ENCODE measurements around the gene RAB11FIP3. TPM values are rescaled to one million over a fixed set of nuclear protein-coding genes. Genes with fewer than 3 reads are reported as not detected.
"Not testable (repeated sequence)": the region's sequence is repeated elsewhere in the genome, so short reads cannot be mapped to it uniquely, and the experiment has no call there.

RAB11FIP3 gene
- total and polyA plus RNA-seq, 8 donors, result 28.1 to 64.0 (median 54.0) TPM

- intact Hi-C loops (cut with DNase I), result no loop called here
- Histone ChIP-seq H3K9me3 (no peaks in the 10 kb centered on the region), H3K36me3 (peaks cover 0 to 9% of the 10 kb centered on the region in 2 donors), H3K4me1 (peaks cover 0 to 2% of the 10 kb centered on the region in 2 donors), H3K4me3 (no peak overlapping the region), H3K27me3 (no peaks in the 10 kb centered on the region), H3K27ac (no peak overlapping the region)
- DNase-seq (no peak), ATAC-seq (no peak)
- no peak for TF ChIP-seq CTCF (IDR thresholded peaks at IDR 0.05)
Measured at GRCh38 chr16:463071-463470, 37.6 kb downstream of the RAB11FIP3 start.

GRCh38 chr16:466651-467050, 41.2 kb downstream of the RAB11FIP3 start:
- ATAC-seq, result no peak

GRCh38 chr16:467249-467871, 41.9 kb downstream of the RAB11FIP3 start:
- intact Hi-C loops (cut with DNase I); H3K27me3 ChIP-seq; H3K4me3 ChIP-seq; ATAC-seq; H3K4me1 ChIP-seq; DNase-seq; H3K9me3 ChIP-seq; H3K27ac ChIP-seq: not testable (repeated sequence)
- peaks cover 0 to 10% of the 10 kb centered on the region in 2 donors for H3K36me3 ChIP-seq

More at GRCh38 chr16:466651-467050, 41.2 kb downstream of the RAB11FIP3 start:
- no peak overlapping the region for H3K4me3 ChIP-seq
- H3K4me1 ChIP-seq, result no peaks in the 10 kb centered on the region
- no peaks in the 10 kb centered on the region for H3K9me3 ChIP-seq
- no peak overlapping the region for H3K27ac ChIP-seq
- no peak for DNase-seq
- no peaks in the 10 kb centered on the region for H3K27me3 ChIP-seq
- TF ChIP-seq CTCF (IDR thresholded peaks at IDR 0.05), result no peak
- intact Hi-C loops (cut with DNase I), result no loop called here
- H3K36me3 ChIP-seq, result peaks cover 0 to 13% of the 10 kb centered on the region in 2 donors

- Histone ChIP-seq H3K27me3 (no peaks in the 10 kb centered on the region), H3K27ac (no peak overlapping the region), H3K36me3 (peaks cover 0 to 10% of the 10 kb centered on the region in 2 donors), H3K4me1 (no peaks in the 10 kb centered on the region), H3K4me3 (no peak overlapping the region), H3K9me3 (no peaks in the 10 kb centered on the region)
- no peak for TF ChIP-seq CTCF (IDR thresholded peaks at IDR 0.05)
- no peak for ATAC-seq
- intact Hi-C loops (cut with DNase I), result no loop called here
- no peak for DNase-seq
Measured at GRCh38 chr16:468068-468821, 42.8 kb downstream of the RAB11FIP3 start.

GRCh38 chr16:469459-469858, 44.0 kb downstream of the RAB11FIP3 start:
- peaks cover 0 to 10% of the 10 kb centered on the region in 2 donors for H3K36me3 ChIP-seq
- DNase-seq; intact Hi-C loops (cut with DNase I); H3K27ac ChIP-seq; H3K9me3 ChIP-seq; H3K27me3 ChIP-seq; ATAC-seq; H3K4me1 ChIP-seq; H3K4me3 ChIP-seq: not testable (repeated sequence)

- intact Hi-C loops (cut with DNase I), result no loop called here
- TF ChIP-seq CTCF (IDR thresholded peaks at IDR 0.05), result no peak
- ATAC-seq (no peak), DNase-seq (no peak)
- H3K4me1 ChIP-seq, result no peaks in the 10 kb centered on the region
- no peaks in the 10 kb centered on the region for H3K9me3 ChIP-seq
- H3K27me3 ChIP-seq, result no peaks in the 10 kb centered on the region
- H3K36me3 ChIP-seq, result peaks cover 0 to 10% of the 10 kb centered on the region in 2 donors
- H3K27ac ChIP-seq, result no peak overlapping the region
- H3K4me3 ChIP-seq, result no peak overlapping the region
Measured at GRCh38 chr16:470418-470817, 45.0 kb downstream of the RAB11FIP3 start.
